Astrocyte (in vitro differentiated cells and primary cell): Measurements from ENCODE around the gene GRAMD4. TPM values are rescaled to one million over a fixed set of nuclear protein-coding genes. Genes with fewer than 3 reads are reported as not detected.

ENCODE experiments used
- DNase-seq: peaks from one replicate; pipeline ENCODE4 v3.0.0-alpha.2; 2010; ENCODE audit warnings: low read depth
- FAIRE-seq: peaks from 2 replicates; lab custom pipeline; 2011; peaks lifted over from hg19 to GRCh38; lab: Jason Lieb, UNC
- H2AFZ ChIP-seq: 2 replicates; pipeline ENCODE4 v1.6.0; 2012; ENCODE audit warnings: low read depth, low read length, inconsistent platforms
- H3K27ac ChIP-seq: 2 replicates; pipeline ENCODE4 v1.5.1; 2011; ENCODE audit warnings: low read depth, low read length, inconsistent platforms
- H3K27me3 ChIP-seq: 2 replicates; pipeline ENCODE4 v1.6.0; 2011; ENCODE audit warnings: low read length, inconsistent platforms; ENCODE audit not compliant: insufficient read depth
- H3K36me3 ChIP-seq: 2 replicates; pipeline ENCODE4 v1.5.1; 2011; ENCODE audit warnings: low read length, inconsistent platforms; ENCODE audit not compliant: insufficient read depth
- H3K4me1 ChIP-seq: 2 replicates; pipeline ENCODE4 v1.5.1; 2011; ENCODE audit warnings: low read length, inconsistent platforms; ENCODE audit not compliant: insufficient read depth
- H3K4me2 ChIP-seq: 2 replicates; pipeline ENCODE4 v1.6.0; 2012; ENCODE audit warnings: low read length, inconsistent platforms
- H3K4me3 ChIP-seq: 2 replicates; pipeline ENCODE4 v1.5.1; 2011; ENCODE audit warnings: low read depth, mild to moderate bottlenecking, low read length, inconsistent platforms; ENCODE audit not compliant: insufficient read depth
- H3K79me2 ChIP-seq: 2 replicates; pipeline ENCODE4 v1.6.0; 2012; ENCODE audit warnings: mild to moderate bottlenecking, low read length, inconsistent platforms; ENCODE audit not compliant: insufficient read depth
- H3K9ac ChIP-seq: 2 replicates; pipeline ENCODE4 v1.6.0; 2012; ENCODE audit warnings: mild to moderate bottlenecking, low read length, inconsistent platforms
- H3K9me3 ChIP-seq: 2 replicates; pipeline ENCODE4 v1.5.1; 2012; ENCODE audit warnings: low read depth, mild to moderate bottlenecking, low read length, inconsistent platforms; ENCODE audit not compliant: insufficient read depth
- H4K20me1 ChIP-seq: 2 replicates; pipeline ENCODE4 v1.6.0; 2012; ENCODE audit warnings: low read length, inconsistent platforms; ENCODE audit not compliant: insufficient read depth
- H3K27ac Mint-ChIP-seq: one replicate; pipeline ENCODE4 v1.8.0; 2021; ENCODE audit warnings: mild to moderate bottlenecking, mixed read lengths; ENCODE audit not compliant: unreplicated experiment
- H3K27me3 Mint-ChIP-seq: one replicate; pipeline ENCODE4 v1.8.0; 2021; ENCODE audit warnings: low read depth, mixed read lengths; ENCODE audit not compliant: unreplicated experiment
- H3K36me3 Mint-ChIP-seq: one replicate; pipeline ENCODE4 v1.8.0; 2021; ENCODE audit warnings: low read depth, mixed read lengths; ENCODE audit not compliant: unreplicated experiment
- H3K4me1 Mint-ChIP-seq: one replicate; pipeline ENCODE4 v1.8.0; 2021; ENCODE audit warnings: low read depth, mixed read lengths; ENCODE audit not compliant: unreplicated experiment
- H3K4me3 Mint-ChIP-seq: one replicate; pipeline ENCODE4 v1.8.0; 2021; ENCODE audit warnings: mild to moderate bottlenecking, moderate library complexity, mixed read lengths; ENCODE audit not compliant: unreplicated experiment
- H3K9me3 Mint-ChIP-seq: one replicate; pipeline ENCODE4 v1.8.0; 2021; ENCODE audit warnings: mild to moderate bottlenecking, mixed read lengths; ENCODE audit not compliant: unreplicated experiment
- EZH2 ChIP-seq: IDR thresholded peaks from 2 replicates; pipeline ENCODE4 v1.6.1; 2012; ENCODE audit warnings: mild to moderate bottlenecking, low read length, inconsistent platforms; ENCODE audit not compliant: insufficient read depth
- total RNA-seq: library from RNA; stranded (reverse); gene quantifications from 2 replicates; pipeline ENCODE4 v1.2.1, GENCODE V29; 2021
- TF ChIP-seq, protein P1 (sequence below): IDR thresholded peaks from 2 replicates; pipeline ENCODE4 v1.5.1; 2011; ENCODE audit warnings: low read depth, mild to moderate bottlenecking, inconsistent platforms, low read length, moderate library complexity; ENCODE audit not compliant: insufficient read depth

Gene GRAMD4
- total RNA-seq, 1 donor from 2014 or later, result 17.8 TPM

DNA sequence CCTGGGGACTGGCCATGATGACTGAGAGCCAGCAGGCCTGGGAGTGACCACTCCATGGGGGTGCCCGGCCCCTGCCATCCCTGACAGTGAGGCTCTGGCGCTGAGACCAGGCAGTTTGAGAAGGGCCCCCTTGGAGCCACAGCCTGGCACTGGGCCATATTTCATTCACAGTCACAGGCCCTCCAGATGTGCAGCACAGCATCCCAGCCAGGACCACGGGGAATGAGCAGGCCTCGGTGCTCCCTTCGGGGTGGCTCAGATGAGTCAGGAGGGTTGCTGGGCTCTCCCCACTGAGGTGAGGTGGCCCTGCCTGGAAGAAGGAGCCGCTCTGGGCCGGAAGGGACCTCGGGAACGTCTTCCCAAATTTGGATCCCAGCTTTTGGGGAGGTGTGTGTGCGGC is 53.0 kb downstream of the GRAMD4 start:
- Mint-ChIP-seq H3K9me3 (no peaks in the 10 kb centered on the region), H3K4me3 (no peak overlapping the region), H3K4me1 (no peaks in the 10 kb centered on the region), H3K36me3 (no peaks in the 10 kb centered on the region), H3K27me3 (no peaks in the 10 kb centered on the region), H3K27ac (no peak overlapping the region)
- H3K4me3 ChIP-seq, result no peak overlapping the region
- no peak overlapping the region for H3K27ac ChIP-seq
- no peaks in the 10 kb centered on the region for H4K20me1 ChIP-seq
- H3K4me2 ChIP-seq, result no peak overlapping the region
- TF ChIP-seq, protein P1, sequence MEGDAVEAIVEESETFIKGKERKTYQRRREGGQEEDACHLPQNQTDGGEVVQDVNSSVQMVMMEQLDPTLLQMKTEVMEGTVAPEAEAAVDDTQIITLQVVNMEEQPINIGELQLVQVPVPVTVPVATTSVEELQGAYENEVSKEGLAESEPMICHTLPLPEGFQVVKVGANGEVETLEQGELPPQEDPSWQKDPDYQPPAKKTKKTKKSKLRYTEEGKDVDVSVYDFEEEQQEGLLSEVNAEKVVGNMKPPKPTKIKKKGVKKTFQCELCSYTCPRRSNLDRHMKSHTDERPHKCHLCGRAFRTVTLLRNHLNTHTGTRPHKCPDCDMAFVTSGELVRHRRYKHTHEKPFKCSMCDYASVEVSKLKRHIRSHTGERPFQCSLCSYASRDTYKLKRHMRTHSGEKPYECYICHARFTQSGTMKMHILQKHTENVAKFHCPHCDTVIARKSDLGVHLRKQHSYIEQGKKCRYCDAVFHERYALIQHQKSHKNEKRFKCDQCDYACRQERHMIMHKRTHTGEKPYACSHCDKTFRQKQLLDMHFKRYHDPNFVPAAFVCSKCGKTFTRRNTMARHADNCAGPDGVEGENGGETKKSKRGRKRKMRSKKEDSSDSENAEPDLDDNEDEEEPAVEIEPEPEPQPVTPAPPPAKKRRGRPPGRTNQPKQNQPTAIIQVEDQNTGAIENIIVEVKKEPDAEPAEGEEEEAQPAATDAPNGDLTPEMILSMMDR, result no peak
- no peak for TF ChIP-seq EZH2
- DNase-seq (no peak), FAIRE-seq (no peak)
- no peak overlapping the region for H2AFZ ChIP-seq
- H3K36me3 ChIP-seq, result no peaks in the 10 kb centered on the region
- H3K4me1 ChIP-seq, result peaks cover 8% of the 10 kb centered on the region
- no peaks in the 10 kb centered on the region for H3K79me2 ChIP-seq
- no peaks in the 10 kb centered on the region for H3K27me3 ChIP-seq
- H3K9ac ChIP-seq, result no peak overlapping the region
- no peaks in the 10 kb centered on the region for H3K9me3 ChIP-seq

DNA sequence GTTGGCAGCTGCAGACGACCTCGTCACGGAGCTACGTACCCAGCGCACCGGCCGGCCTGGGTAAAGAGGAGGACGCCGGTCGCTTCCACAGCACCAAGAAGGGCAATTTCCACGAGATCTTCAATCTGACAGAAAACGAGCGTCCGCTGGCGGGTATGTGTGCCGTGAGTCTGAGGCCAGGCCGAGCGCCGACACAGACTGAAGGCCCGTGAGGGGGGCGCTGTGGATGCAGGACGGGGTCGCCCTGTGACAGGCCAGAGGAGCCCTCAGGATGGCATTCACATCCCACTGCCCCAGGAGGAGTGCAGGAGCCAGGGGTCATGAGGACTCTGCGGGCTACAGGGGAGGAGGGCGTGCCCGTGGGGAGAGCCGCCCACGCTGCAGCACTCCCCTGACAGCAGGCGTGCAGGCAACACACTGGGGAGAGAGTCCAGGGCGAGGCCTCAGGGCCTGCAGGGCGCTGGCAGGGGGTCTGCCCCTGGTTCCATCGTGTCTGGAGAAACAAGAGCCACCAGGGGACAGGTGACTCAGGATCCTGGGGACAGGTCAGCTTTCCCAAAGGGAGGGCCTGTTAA is 53.6 kb downstream of the GRAMD4 start:
- DNase-seq, result no peak
- Histone ChIP-seq H3K36me3 (no peaks in the 10 kb centered on the region), H3K9ac (no peak overlapping the region), H2AFZ (no peak overlapping the region), H3K27me3 (no peaks in the 10 kb centered on the region), H3K27ac (no peak overlapping the region), H3K79me2 (no peaks in the 10 kb centered on the region), H3K4me2 (no peak overlapping the region), H3K9me3 (no peaks in the 10 kb centered on the region), H4K20me1 (no peaks in the 10 kb centered on the region), H3K4me3 (no peak overlapping the region), H3K4me1 (peaks cover 8% of the 10 kb centered on the region)
- TF ChIP-seq, protein P1, result no peak
- no peak for TF ChIP-seq EZH2
- H3K4me3 Mint-ChIP-seq, result no peak overlapping the region
- no peaks in the 10 kb centered on the region for H3K27me3 Mint-ChIP-seq
- no peaks in the 10 kb centered on the region for H3K9me3 Mint-ChIP-seq
- no peak overlapping the region for H3K27ac Mint-ChIP-seq
- no peak for FAIRE-seq
- no peaks in the 10 kb centered on the region for H3K36me3 Mint-ChIP-seq
- H3K4me1 Mint-ChIP-seq, result no peaks in the 10 kb centered on the region

DNA sequence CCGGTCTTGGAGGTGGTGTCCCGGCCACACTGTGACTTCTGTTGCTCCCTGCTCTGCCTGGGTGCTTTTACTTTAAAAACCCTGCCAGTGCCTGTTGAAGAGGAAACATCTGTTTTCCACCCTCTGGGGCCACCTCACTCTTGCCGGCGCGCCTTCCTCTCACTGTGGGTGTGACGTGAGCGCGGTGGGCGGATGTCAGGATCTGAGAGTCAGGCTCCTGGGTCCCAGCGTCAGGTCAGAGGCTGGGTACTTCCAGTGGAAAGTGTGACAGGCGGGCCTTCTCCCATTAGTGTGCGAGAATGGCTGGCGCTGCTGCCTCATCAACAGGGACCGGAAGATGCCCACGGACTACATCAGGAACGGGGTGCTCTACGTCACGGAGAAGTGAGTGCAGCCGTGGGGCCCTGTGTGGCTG is 54.2 kb downstream of the GRAMD4 start:
- no peak for FAIRE-seq
- no peak overlapping the region for H3K4me2 ChIP-seq
- no peaks in the 10 kb centered on the region for H3K27me3 ChIP-seq
- no peak overlapping the region for H3K9ac ChIP-seq
- no peaks in the 10 kb centered on the region for H3K36me3 ChIP-seq
- DNase-seq, result no peak
- Mint-ChIP-seq H3K4me1 (no peaks in the 10 kb centered on the region), H3K27ac (no peak overlapping the region), H3K9me3 (no peaks in the 10 kb centered on the region), H3K4me3 (no peak overlapping the region), H3K27me3 (no peaks in the 10 kb centered on the region), H3K36me3 (no peaks in the 10 kb centered on the region)
- no peak for TF ChIP-seq EZH2
- TF ChIP-seq, protein P1, result no peak
- no peaks in the 10 kb centered on the region for H3K79me2 ChIP-seq
- H3K9me3 ChIP-seq, result no peaks in the 10 kb centered on the region
- H4K20me1 ChIP-seq, result no peaks in the 10 kb centered on the region
- H2AFZ ChIP-seq, result no peak overlapping the region
- peaks cover 8% of the 10 kb centered on the region for H3K4me1 ChIP-seq
- H3K4me3 ChIP-seq, result no peak overlapping the region
- H3K27ac ChIP-seq, result no peak overlapping the region
